ENCODE measurements around the gene FAM53C.
A peak's percentile ranks its signal among the peaks of the same experiment; 100 is the strongest.

Gene FAM53C

GRCh38 chr5:138352722-138353559 is 14.9 kb downstream of the FAM53C start:
- Histone ChIP-seq H3K9me3 (ENCODE audit: control insufficient read depth, insufficient read depth, low read depth, low read length) (no peaks in the 10 kb centered on the region), H3K27ac (ENCODE audit: extremely low read depth, low read depth, low read length) (peak overlapping the region; percentile 92), H3K4me3 (ENCODE audit: low read depth, low read length) (peak overlapping the region; percentile 83), H3K4me1 (ENCODE audit: control insufficient read depth, insufficient read depth, low read length) (peaks cover 18% of the 10 kb centered on the region), H3K36me3 (ENCODE audit: control insufficient read depth in 2 of 2, insufficient read depth in 1 of 2, low read length in 2 of 2) (peaks cover 4 to 24% of the 10 kb centered on the region in 2 experiments; a peak in 2 of 3 replicates)
- ChIA-PET CTCF (interaction anchor here (0.6 to 7.0 kb wide), 58 partner anchors 8 to 991 kb away, joined by 3 to 273 read pairs (median 5); partner anchors contain the start of genes CDC25C, FAM53C, NME5 and REEP2), POLR2A (interaction anchor here (0.5 to 4.6 kb wide), 15 partner anchors 8 to 223 kb away, joined by 3 to 114 read pairs (median 4); partner anchors contain the start of genes CDC23, CDC25C, ETF1 and FAM53C)
- TF ChIP-seq ZBTB11 (tag by site-specific recombination; conservative IDR thresholded peaks at IDR 0.05; ENCODE audit: low read depth): peak; percentile 41; the same call in 1 of the 2 replicates
- no peak for TF ChIP-seq ZNF184 (tag by site-specific recombination; IDR thresholded peaks at IDR 0.05)
- TF ChIP-seq ZFHX2 (tag by site-specific recombination; conservative IDR thresholded peaks at IDR 0.05): peak; percentile 39
- TF ChIP-seq, protein P1, sequence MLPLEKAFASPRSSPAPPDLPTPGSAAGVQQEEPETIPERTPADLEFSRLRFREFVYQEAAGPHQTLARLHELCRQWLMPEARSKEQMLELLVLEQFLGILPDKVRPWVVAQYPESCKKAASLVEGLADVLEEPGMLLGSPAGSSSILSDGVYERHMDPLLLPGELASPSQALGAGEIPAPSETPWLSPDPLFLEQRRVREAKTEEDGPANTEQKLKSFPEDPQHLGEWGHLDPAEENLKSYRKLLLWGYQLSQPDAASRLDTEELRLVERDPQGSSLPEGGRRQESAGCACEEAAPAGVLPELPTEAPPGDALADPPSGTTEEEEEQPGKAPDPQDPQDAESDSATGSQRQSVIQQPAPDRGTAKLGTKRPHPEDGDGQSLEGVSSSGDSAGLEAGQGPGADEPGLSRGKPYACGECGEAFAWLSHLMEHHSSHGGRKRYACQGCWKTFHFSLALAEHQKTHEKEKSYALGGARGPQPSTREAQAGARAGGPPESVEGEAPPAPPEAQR (tag by site-specific recombination; IDR thresholded peaks at IDR 0.05): no peak
- TF ChIP-seq, protein P2, sequence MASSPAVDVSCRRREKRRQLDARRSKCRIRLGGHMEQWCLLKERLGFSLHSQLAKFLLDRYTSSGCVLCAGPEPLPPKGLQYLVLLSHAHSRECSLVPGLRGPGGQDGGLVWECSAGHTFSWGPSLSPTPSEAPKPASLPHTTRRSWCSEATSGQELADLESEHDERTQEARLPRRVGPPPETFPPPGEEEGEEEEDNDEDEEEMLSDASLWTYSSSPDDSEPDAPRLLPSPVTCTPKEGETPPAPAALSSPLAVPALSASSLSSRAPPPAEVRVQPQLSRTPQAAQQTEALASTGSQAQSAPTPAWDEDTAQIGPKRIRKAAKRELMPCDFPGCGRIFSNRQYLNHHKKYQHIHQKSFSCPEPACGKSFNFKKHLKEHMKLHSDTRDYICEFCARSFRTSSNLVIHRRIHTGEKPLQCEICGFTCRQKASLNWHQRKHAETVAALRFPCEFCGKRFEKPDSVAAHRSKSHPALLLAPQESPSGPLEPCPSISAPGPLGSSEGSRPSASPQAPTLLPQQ (tag by site-specific recombination; IDR thresholded peaks at IDR 0.05): peak; percentile 63; the same call in 1 of the 2 replicates
- peak; percentile 95 for TF ChIP-seq ZNF76 (tag by site-specific recombination; IDR thresholded peaks at IDR 0.05; ENCODE audit: borderline replicate concordance, low read depth)
- no peak for TF ChIP-seq ZNF777 (tag by site-specific recombination; IDR thresholded peaks at IDR 0.05; ENCODE audit: borderline replicate concordance)
- no peak for TF ChIP-seq WT1 (tag by site-specific recombination; IDR thresholded peaks at IDR 0.05)
- TF ChIP-seq GLI4 (tag by site-specific recombination; IDR thresholded peaks at IDR 0.05): 0 out of 2 replicates have a peak, but pooled peaks have one; percentile 62
- no peak for TF ChIP-seq ZNF18 (tag by site-specific recombination; IDR thresholded peaks at IDR 0.05)
- TF ChIP-seq, protein P3, sequence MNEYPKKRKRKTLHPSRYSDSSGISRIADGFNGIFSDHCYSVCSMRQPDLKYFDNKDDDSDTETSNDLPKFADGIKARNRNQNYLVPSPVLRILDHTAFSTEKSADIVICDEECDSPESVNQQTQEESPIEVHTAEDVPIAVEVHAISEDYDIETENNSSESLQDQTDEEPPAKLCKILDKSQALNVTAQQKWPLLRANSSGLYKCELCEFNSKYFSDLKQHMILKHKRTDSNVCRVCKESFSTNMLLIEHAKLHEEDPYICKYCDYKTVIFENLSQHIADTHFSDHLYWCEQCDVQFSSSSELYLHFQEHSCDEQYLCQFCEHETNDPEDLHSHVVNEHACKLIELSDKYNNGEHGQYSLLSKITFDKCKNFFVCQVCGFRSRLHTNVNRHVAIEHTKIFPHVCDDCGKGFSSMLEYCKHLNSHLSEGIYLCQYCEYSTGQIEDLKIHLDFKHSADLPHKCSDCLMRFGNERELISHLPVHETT (tag by site-specific recombination; IDR thresholded peaks at IDR 0.05): no peak
- peak; percentile 37; the same call in 1 of the 2 replicates for TF ChIP-seq SP7 (tag by site-specific recombination; IDR thresholded peaks at IDR 0.05)
- no peak for TF ChIP-seq ZNF223 (tag by site-specific recombination; IDR thresholded peaks at IDR 0.05)
- no peak for TF ChIP-seq ZNF501 (tag by site-specific recombination; IDR thresholded peaks at IDR 0.05)
- no peak for TF ChIP-seq ZNF239 (tag by site-specific recombination; IDR thresholded peaks at IDR 0.05)
- TF ChIP-seq ZNF366 (tag by site-specific recombination; conservative IDR thresholded peaks at IDR 0.05): no peak
- TF ChIP-seq ZIC2 (tag by site-specific recombination; IDR thresholded peaks at IDR 0.05): peak; percentile 25; the same call in 1 of the 2 replicates
- peak; percentile 34 for TF ChIP-seq GLIS1 (tag by site-specific recombination; IDR thresholded peaks at IDR 0.05)
- TF ChIP-seq, protein P4, sequence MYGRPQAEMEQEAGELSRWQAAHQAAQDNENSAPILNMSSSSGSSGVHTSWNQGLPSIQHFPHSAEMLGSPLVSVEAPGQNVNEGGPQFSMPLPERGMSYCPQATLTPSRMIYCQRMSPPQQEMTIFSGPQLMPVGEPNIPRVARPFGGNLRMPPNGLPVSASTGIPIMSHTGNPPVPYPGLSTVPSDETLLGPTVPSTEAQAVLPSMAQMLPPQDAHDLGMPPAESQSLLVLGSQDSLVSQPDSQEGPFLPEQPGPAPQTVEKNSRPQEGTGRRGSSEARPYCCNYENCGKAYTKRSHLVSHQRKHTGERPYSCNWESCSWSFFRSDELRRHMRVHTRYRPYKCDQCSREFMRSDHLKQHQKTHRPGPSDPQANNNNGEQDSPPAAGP (tag by site-specific recombination; IDR thresholded peaks at IDR 0.05): peak; percentile 26; the same call in 1 of the 2 replicates
- 0 out of 2 replicates have a peak, but pooled peaks have one; percentile 29 for TF ChIP-seq ZNF24 (tag by site-specific recombination; IDR thresholded peaks at IDR 0.05)
- TF ChIP-seq GLI2 (tag by site-specific recombination; IDR thresholded peaks at IDR 0.05; ENCODE audit: borderline replicate concordance, low read depth): no peak
- peak; percentile 61; the same call in 1 of the 2 replicates for TF ChIP-seq CTCF (tag by site-specific recombination; IDR thresholded peaks at IDR 0.05)
- TF ChIP-seq ZEB2 (tag by site-specific recombination; IDR thresholded peaks at IDR 0.05): peak; percentile 78
- no peak for TF ChIP-seq ZNF837 (tag by site-specific recombination; IDR thresholded peaks at IDR 0.05)
